Lung (tissue), 12 donors: ENCODE results near the gene VPS8. TPM values are rescaled to one million over a fixed set of nuclear protein-coding genes. Genes with fewer than 3 reads are reported as not detected.

Experiments
- ATAC-seq: fragments of 200-7000 bp; cut with Tn5 transposase; one replicate; pipeline ENCODE4 v1.9.1; 2020; ENCODE audit warnings: moderate number of reproducible peaks; ENCODE audit not compliant: insufficient read depth, low FRiP score
- DNase-seq, 3 donors: peaks; one replicate each; pipeline ENCODE4 v3.0.0-alpha.2; 2013 to 2017
- H3K27ac ChIP-seq, 2 donors: one replicate each; pipeline ENCODE4 v1.5.1; 2013; ENCODE audit warnings: mild to moderate bottlenecking in 2 of 2, moderate library complexity in 2 of 2, control low read depth in 1 of 2, inconsistent platforms in 1 of 2, low read depth in 1 of 2, low read length in 1 of 2
- H3K27me3 ChIP-seq, 3 donors: one replicate each; pipeline ENCODE4 v1.5.1; 2013; ENCODE audit warnings: low read length in 2 of 3; ENCODE audit not compliant: control insufficient read depth in 3 of 3, insufficient read depth in 3 of 3
- H3K36me3 ChIP-seq, 4 donors: one replicate each; pipeline ENCODE4 v1.5.1; 2013; ENCODE audit warnings: low read length in 4 of 4, mild to moderate bottlenecking in 1 of 4, moderate library complexity in 1 of 4; ENCODE audit not compliant: control insufficient read depth in 4 of 4, insufficient read depth in 4 of 4
- H3K4me1 ChIP-seq, 5 donors: one replicate each; pipeline ENCODE4 v1.5.1; 2013; ENCODE audit warnings: low read length in 5 of 5, mild to moderate bottlenecking in 2 of 5, moderate library complexity in 1 of 5; ENCODE audit not compliant: control insufficient read depth in 5 of 5, insufficient read depth in 5 of 5
- H3K4me3 ChIP-seq: one replicate; pipeline ENCODE4 v1.5.1; 2013; ENCODE audit warnings: mild to moderate bottlenecking, control low read depth, moderate library complexity
- H3K9ac ChIP-seq, 2 donors: one replicate each; pipeline ENCODE4 v1.5.1; 2013; ENCODE audit warnings: low read length in 2 of 2, control low read depth in 1 of 2; ENCODE audit not compliant: insufficient read depth in 1 of 2
- H3K9me3 ChIP-seq, 4 donors: one replicate each; pipeline ENCODE4 v1.5.1; 2013; ENCODE audit warnings: low read length in 3 of 4, mild to moderate bottlenecking in 1 of 4, moderate library complexity in 1 of 4; ENCODE audit not compliant: control insufficient read depth in 4 of 4, insufficient read depth in 3 of 4
- WGBS, 2 donors: extraction: QIAGEN DNeasy Blood & Tissue Kit; methylation state at CpG; one replicate each; pipeline ENCODE4 v1.1.7; 2013; 5-methylcytosine and 5-hydroxymethylcytosine counted together
- polyA plus RNA-seq, 2 donors: library from polyadenylated mRNA; stranded (reverse); fragments of 200-250 nt; gene quantifications; one replicate each; pipeline ENCODE4 v1.2.1, GENCODE V29; 2013
- total RNA-seq, 2 donors: library from RNA; depleted of rRNA in 1 of 2; stranded (reverse); fragments of >200 nt in 1 of 2; gene quantifications; one replicate each; pipeline ENCODE4 v1.2.1, GENCODE V29; 2014 to 2021
- TF ChIP-seq, protein P1 (sequence below): IDR thresholded peaks from 2 replicates; pipeline ENCODE4 v1.5.1; 2012; ENCODE audit warnings: mild to moderate bottlenecking; ENCODE audit errors: control extremely low read depth, extremely low read depth
- donor health status: control.
- donor health status: control.
- donor health status: Bipolar disorder and iron deficiency.
- donor health status: healthy.
- donor health status: DM: yes; HTN: yes; CAD: no.

The VPS8 gene
- total and polyA plus RNA-seq, 4 donors = 13.9 to 184 (median 38.5) TPM

DNA sequence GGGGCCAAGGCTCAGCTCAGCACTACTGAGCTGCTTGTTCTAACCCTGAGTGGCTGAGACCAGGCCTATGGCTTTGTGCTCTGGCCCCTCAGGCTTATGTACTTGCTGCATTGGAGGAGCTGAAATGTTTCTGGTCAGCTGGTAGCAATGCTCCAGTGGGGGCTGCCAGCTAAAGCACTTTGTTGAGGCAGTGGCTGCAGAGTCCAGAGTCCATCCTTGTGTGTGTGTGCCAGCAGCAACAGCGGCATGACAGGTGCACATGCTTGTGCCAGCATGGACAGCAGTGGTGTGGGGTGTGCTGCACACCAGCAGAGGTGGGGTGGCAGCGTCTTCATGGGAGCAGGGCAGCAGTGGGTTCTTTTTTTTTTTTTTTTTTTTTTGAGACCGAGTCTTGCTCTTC is 169.1 kb downstream of the VPS8 start:
- 97 to 100% methylated on average over 2 to 3 of the region's 3 CpGs for WGBS, 2 donors
- Histone ChIP-seq H3K27ac (no peak overlapping the region), H3K9ac (no peak overlapping the region), H3K36me3 (peaks cover 0 to 3% (median 0%) of the 10 kb centered on the region in 4 donors), H3K9me3 (peaks cover 0 to 2% (median 0%) of the 10 kb centered on the region in 4 donors), H3K4me3 (no peak overlapping the region), H3K4me1 (peaks cover 0 to 3% (median 0%) of the 10 kb centered on the region in 5 donors), H3K27me3 (no peaks in the 10 kb centered on the region)
- DNase-seq (no peak), ATAC-seq (no peak)
- TF ChIP-seq, protein P1, sequence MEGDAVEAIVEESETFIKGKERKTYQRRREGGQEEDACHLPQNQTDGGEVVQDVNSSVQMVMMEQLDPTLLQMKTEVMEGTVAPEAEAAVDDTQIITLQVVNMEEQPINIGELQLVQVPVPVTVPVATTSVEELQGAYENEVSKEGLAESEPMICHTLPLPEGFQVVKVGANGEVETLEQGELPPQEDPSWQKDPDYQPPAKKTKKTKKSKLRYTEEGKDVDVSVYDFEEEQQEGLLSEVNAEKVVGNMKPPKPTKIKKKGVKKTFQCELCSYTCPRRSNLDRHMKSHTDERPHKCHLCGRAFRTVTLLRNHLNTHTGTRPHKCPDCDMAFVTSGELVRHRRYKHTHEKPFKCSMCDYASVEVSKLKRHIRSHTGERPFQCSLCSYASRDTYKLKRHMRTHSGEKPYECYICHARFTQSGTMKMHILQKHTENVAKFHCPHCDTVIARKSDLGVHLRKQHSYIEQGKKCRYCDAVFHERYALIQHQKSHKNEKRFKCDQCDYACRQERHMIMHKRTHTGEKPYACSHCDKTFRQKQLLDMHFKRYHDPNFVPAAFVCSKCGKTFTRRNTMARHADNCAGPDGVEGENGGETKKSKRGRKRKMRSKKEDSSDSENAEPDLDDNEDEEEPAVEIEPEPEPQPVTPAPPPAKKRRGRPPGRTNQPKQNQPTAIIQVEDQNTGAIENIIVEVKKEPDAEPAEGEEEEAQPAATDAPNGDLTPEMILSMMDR = no peak

GRCh38 chr3:184982076-184982475 is 170.1 kb downstream of the VPS8 start:
- Histone ChIP-seq H3K27me3 (no peaks in the 10 kb centered on the region), H3K4me1 (peaks cover 0 to 3% (median 0%) of the 10 kb centered on the region in 5 donors), H3K27ac (no peak overlapping the region), H3K4me3 (no peak overlapping the region), H3K9me3 (peaks cover 0 to 2% (median 0%) of the 10 kb centered on the region in 4 donors), H3K36me3 (peaks cover 0 to 3% (median 1%) of the 10 kb centered on the region in 4 donors), H3K9ac (no peak overlapping the region)
- DNase-seq (peak in 1 of 3 donors; percentile 14), ATAC-seq (no peak)
- TF ChIP-seq, protein P1 = no peak
- WGBS, 2 donors = 56 to 59% methylated on average over 3 of the region's 3 CpGs

- DNase-seq (no peak), ATAC-seq (no peak)
- peaks cover 0 to 3% (median 2%) of the 10 kb centered on the region in 4 donors for H3K36me3 ChIP-seq
- peaks cover 0 to 2% (median 0%) of the 10 kb centered on the region in 4 donors for H3K9me3 ChIP-seq
- no peaks in the 10 kb centered on the region for H3K27me3 ChIP-seq
- TF ChIP-seq, protein P1 = no peak
- 92 to 95% methylated on average over 5 of the region's 5 CpGs for WGBS, 2 donors
- peaks cover 0 to 3% (median 0%) of the 10 kb centered on the region in 5 donors for H3K4me1 ChIP-seq
- H3K9ac ChIP-seq = no peak overlapping the region
- no peak overlapping the region for H3K4me3 ChIP-seq
- H3K27ac ChIP-seq = no peak overlapping the region
These were observed 173.6 kb downstream of the VPS8 start for GRCh38 chr3:184985586-184985985.

- no peaks in the 10 kb centered on the region for H3K4me1 ChIP-seq
- DNase-seq (no peak), ATAC-seq (no peak)
- no peak overlapping the region for H3K9ac ChIP-seq
- no peaks in the 10 kb centered on the region for H3K27me3 ChIP-seq
- H3K4me3 ChIP-seq = no peak overlapping the region
- 96 to 99% methylated on average over 3 of the region's 3 CpGs for WGBS, 2 donors
- H3K27ac ChIP-seq = no peak overlapping the region
- H3K36me3 ChIP-seq = peaks cover 0 to 3% (median 2%) of the 10 kb centered on the region in 4 donors
- TF ChIP-seq, protein P1 = no peak
- no peaks in the 10 kb centered on the region for H3K9me3 ChIP-seq
These were observed 174.5 kb downstream of the VPS8 start for GRCh38 chr3:184986366-184986889.
